Brain microvascular endothelial cell (primary cell): Measurements from ENCODE around the gene TGFB3.

ENCODE experiments used
- DNase-seq: peaks from one replicate; pipeline ENCODE4 v3.0.0-alpha.2; 2020
- H3K27ac ChIP-seq: fragments of 250-450 bp; sonication (Bioruptor Pico); 2 replicates; pipeline ENCODE4 v1.5.1; 2020; ENCODE audit warnings: mild to moderate bottlenecking, moderate library complexity
- H3K27me3 ChIP-seq: fragments of 250-450 bp; sonication (Bioruptor Pico); replicated peaks from 2 replicates; pipeline ENCODE4 v1.5.1; 2020; ENCODE audit warnings: mild to moderate bottlenecking
- H3K36me3 ChIP-seq: fragments of 250-450 bp; sonication (Bioruptor Pico); replicated peaks from 2 replicates; pipeline ENCODE4 v1.5.1; 2020; ENCODE audit warnings: mild to moderate bottlenecking
- H3K4me3 ChIP-seq: 2 replicates; pipeline ENCODE4 v1.5.1; 2011; ENCODE audit warnings: low read depth, mild to moderate bottlenecking, control low read depth, low read length, moderate library complexity
- in situ Hi-C: cut with HindIII; loops from 2 replicates; pipeline ENCODE4 v1.10.0; 2017; ENCODE audit warnings: low sequenced_read_pairs, low pct_ligation_motif_present
- TF ChIP-seq, protein P1 (sequence below): IDR thresholded peaks from 2 replicates; pipeline ENCODE4 v1.5.1; 2011; ENCODE audit warnings: low read depth, mild to moderate bottlenecking, moderate library complexity, low read length, control low read depth, inconsistent platforms; ENCODE audit errors: missing control alignments

The TGFB3 gene

GRCh38 chr14:75917946-75918335 lies 63.9 kb downstream of the TGFB3 start:
- H3K27me3 ChIP-seq: no peaks in the 10 kb centered on the region
- no peaks in the 10 kb centered on the region for H3K36me3 ChIP-seq
- no peak overlapping the region for H3K27ac ChIP-seq
- H3K4me3 ChIP-seq: no peak overlapping the region
- DNase-seq: no peak
- TF ChIP-seq, protein P1, sequence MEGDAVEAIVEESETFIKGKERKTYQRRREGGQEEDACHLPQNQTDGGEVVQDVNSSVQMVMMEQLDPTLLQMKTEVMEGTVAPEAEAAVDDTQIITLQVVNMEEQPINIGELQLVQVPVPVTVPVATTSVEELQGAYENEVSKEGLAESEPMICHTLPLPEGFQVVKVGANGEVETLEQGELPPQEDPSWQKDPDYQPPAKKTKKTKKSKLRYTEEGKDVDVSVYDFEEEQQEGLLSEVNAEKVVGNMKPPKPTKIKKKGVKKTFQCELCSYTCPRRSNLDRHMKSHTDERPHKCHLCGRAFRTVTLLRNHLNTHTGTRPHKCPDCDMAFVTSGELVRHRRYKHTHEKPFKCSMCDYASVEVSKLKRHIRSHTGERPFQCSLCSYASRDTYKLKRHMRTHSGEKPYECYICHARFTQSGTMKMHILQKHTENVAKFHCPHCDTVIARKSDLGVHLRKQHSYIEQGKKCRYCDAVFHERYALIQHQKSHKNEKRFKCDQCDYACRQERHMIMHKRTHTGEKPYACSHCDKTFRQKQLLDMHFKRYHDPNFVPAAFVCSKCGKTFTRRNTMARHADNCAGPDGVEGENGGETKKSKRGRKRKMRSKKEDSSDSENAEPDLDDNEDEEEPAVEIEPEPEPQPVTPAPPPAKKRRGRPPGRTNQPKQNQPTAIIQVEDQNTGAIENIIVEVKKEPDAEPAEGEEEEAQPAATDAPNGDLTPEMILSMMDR: no peak
- in situ Hi-C loops: no loop called here

DNA sequence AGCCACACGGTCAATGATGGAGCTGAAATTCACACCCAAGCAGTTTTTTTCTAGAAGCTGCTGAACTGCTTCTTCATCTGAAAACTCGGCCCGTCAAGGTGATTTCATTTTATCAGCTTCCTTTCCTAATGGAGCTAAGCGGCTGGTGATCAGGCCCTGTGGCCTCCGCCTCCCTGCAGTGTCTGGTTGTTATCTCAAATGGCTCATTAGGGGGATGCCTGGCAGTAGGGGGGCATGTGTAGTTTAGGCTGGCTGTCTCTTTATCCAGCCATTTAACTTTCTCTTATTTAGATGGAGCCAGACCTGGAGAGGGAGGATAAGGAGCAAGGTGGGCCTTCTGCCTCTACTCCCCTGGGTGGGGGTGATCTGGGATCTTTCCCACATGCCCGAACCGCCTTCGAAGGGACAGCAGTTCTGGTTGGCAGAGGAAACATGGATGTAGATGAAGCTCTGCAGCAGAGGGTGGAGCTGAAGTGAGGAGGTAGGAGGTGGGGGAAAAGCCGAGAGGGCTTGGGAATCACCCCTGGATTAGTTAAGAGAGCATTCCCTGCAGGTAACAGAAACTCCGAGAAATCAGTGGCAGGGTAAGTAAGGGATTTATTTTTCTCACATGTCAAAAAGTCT lies 64.4 kb downstream of the TGFB3 start:
- in situ Hi-C loops: no loop called here
- TF ChIP-seq, protein P1: no peak

GRCh38 chr14:75915045-75915444 lies 66.8 kb downstream of the TGFB3 start:
- Histone ChIP-seq H3K4me3 (no peak overlapping the region), H3K36me3 (no peaks in the 10 kb centered on the region), H3K27me3 (no peaks in the 10 kb centered on the region), H3K27ac (no peak overlapping the region)
- in situ Hi-C loops: no loop called here
- TF ChIP-seq, protein P1: no peak
- no peak for DNase-seq

More for the DNA sequence above, 64.4 kb downstream of the TGFB3 start:
- no peak overlapping the region for H3K27ac ChIP-seq
- no peak overlapping the region for H3K4me3 ChIP-seq
- H3K36me3 ChIP-seq: no peaks in the 10 kb centered on the region
- no peak for DNase-seq
- no peaks in the 10 kb centered on the region for H3K27me3 ChIP-seq

DNA sequence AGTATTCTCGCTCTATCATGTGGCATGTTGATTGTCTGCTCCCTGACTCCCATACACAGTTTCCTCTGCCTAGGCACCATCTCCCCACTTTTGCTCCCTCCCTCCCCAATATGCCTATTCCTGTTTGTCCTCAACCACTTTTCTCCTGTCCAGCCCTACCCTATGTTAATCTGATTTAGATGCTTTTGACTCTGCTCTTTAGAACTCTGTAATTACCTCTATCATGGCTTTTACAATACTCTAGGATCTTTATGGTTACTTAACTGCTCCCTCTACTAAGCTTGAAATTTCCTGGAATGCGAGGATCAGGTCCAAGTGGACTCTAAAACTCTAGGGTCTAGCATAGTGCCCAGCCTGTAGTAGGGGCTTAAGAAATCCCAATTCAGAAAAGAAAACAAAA lies 68.6 kb downstream of the TGFB3 start:
- TF ChIP-seq, protein P1: no peak
- H3K36me3 ChIP-seq: no peaks in the 10 kb centered on the region
- DNase-seq: no peak
- H3K4me3 ChIP-seq: no peak overlapping the region
- in situ Hi-C loops: no loop called here
- H3K27me3 ChIP-seq: no peaks in the 10 kb centered on the region
- no peak overlapping the region for H3K27ac ChIP-seq

DNA sequence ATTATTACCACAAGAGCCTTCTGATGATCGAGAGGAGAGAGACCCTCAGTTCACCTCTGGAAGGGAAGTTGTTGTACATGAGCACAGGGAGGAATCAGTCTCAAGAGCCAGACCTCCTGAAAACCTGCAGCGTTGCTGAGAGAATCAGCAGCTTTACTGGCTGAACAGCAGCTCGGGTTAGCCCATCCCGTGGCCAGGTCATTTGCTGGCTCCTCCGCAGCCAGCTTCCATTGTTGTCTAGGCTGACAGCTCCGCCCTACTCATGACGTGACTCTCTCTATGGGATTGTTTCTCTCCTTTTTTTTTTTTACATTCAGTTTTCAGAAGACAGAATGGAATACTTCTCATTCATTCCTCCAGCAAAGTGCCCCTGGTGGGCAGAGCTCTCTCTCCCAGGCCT lies 69.9 kb downstream of the TGFB3 start:
- in situ Hi-C loops: no loop called here
- no peak for DNase-seq
- TF ChIP-seq, protein P1: no peak

GRCh38 chr14:75910048-75910447 lies 71.7 kb downstream of the TGFB3 start:
- no peak for DNase-seq
- in situ Hi-C loops: no loop called here
- no peak overlapping the region for H3K4me3 ChIP-seq
- TF ChIP-seq, protein P1: no peak
- no peaks in the 10 kb centered on the region for H3K27me3 ChIP-seq
- H3K27ac ChIP-seq: no peak overlapping the region
- H3K36me3 ChIP-seq: no peaks in the 10 kb centered on the region

More for the DNA sequence above, 69.9 kb downstream of the TGFB3 start:
- Histone ChIP-seq H3K27me3 (no peaks in the 10 kb centered on the region), H3K36me3 (no peaks in the 10 kb centered on the region), H3K27ac (no peak overlapping the region), H3K4me3 (no peak overlapping the region)
